Measurements from ENCODE around the gene MYPN. TPM values are rescaled to one million over a fixed set of nuclear protein-coding genes. Genes with fewer than 3 reads are reported as not detected.
A peak's percentile ranks its signal among the peaks of the same experiment; 100 is the strongest.
"Not testable (repeated sequence)": the region's sequence is repeated elsewhere in the genome, so short reads cannot be mapped to it uniquely, and the experiment has no call there.

MYPN gene
- polyA plus RNA-seq (ENCODE audit: insufficient read length in 3 of 3), result under 1 TPM; 0.04 to 0.10 (median 0.08) TPM

- no peak for DNase-seq (ENCODE audit: low read depth in 3 of 3, low spot score in 2 of 3)
Measured at GRCh38 chr10:68109331-68109730, at the start of gene MYPN. Gene MYPN, plus strand, starts transcription at chr10:68109488. Its CDS starts 11,951 bp downstream, at chr10:68121439.

DNA sequence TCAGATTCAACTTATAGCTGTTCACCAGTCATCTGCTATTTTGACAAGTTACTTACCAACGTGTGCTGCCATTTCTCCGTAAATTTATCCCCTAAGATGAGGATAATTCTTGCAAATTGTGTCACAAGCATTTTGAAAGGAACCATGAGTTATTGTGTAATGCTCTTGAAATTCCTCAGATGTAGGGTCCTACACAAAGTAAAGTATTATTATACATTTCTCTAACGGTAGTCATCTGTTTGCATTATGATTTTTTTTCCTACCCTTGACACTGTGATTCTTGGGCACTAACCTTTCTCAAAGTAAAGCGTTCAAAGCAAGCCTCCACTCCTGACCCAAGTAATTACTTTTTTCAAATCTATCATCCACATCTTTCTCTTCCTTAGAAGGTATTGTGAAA lies 42.3 kb upstream of the MYPN start:
- DNase-seq (ENCODE audit: low read depth in 3 of 3, low spot score in 2 of 3), result no peak

DNA sequence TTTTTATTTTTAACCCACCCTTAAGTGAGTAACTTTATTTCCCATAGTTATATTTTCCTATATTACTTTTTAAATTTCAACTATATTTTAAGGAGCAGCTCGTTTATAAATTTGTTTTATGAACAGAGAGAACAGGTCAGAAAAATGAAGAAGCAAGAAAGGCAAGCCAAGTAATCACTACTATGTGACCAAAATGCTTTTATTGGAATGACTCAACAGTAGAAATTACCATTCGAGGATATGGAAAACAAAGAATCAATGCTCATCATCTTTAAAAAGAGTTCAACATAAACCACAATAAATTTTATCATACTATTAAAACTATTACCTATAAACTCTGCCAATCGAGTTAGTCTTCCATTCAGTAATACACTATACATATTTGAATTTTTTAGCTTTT lies 41.8 kb upstream of the MYPN start:
- no peak for DNase-seq (ENCODE audit: low read depth in 3 of 3, low spot score in 2 of 3)

GRCh38 chr10:68073631-68074030 lies 35.7 kb upstream of the MYPN start:
- no peak for DNase-seq (ENCODE audit: low read depth in 3 of 3, low spot score in 2 of 3)

DNA sequence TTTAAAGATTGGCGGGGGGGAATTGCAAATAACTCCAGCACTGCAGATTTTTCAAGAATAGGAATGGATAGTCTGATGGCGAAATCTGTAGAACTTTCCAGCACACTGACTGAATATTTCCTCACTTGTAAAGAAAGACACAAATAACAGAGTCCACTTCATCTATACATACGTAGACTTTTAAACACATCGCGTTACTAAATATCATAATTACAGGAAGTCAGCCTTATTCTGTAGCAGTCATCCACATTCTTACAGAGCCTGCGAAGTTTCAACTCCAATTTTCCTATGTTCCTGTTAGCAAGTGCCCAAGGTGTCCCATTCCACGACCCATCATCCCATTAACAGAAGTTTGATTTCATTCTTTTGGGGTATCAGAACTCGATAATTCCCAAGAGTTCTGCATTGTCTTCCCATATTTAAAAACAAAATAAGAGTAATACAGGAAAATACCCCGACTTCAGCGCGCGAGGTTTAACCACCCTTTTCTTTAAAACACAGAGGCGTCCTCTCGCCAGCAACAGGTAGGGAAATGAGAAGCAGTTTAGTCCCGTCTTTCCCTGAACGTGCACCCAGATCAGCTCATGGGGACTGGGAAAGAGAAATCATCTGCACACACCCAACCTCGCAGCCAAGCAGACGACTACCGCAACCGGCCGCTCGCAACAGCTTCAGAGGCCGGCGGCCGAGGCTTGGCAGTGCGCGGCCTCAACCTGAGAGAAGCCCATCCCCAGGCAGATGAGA lies 35.1 kb upstream of the MYPN start:
- DNase-seq (ENCODE audit: low read depth in 3 of 3, low spot score in 2 of 3), result peak in 2 of 3 donors; percentile 13 to 16

DNA sequence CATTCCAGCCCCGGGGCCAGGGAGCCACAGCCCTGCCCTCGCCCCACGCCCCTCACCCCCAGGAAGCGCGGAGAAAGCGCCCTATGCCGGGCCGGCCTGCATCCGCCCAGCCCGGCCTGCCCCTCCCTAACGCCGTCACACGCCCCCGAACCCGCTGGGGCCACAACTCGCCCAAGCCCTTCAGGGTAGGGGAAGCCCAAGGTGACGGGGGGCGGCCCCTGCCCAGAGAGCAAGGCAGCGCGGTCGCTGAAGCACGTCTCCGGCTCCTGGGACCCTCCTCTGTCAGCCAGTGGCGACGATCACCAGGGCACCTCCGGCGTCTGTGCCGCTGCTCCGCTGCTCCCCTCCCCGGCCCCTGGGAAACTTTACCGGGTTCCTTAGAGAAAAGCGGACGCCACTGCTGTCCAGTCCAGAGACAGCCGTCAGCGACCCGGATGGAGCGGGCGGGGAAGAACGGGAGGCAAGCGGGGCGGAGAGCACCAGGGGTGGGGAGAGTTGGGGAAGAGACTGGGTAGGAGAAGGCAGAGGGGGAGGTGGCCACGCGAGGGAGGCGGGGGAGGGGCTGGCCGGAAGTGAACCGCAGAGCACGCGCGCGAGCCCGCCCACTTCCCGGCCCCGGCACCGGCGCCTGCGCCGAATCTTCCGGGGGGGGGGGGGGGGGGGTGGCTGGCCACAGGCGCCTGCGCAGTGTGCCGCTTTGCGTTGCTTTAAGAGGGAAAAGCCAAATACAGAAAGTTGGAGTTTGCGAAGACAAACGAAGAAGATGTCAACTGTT lies 34.3 kb upstream of the MYPN start, which contains the start of gene HERC4:
Gene HERC4, minus strand, starts transcription at position 509 of the 775 bp plus-strand sequence. CDS start 2,175 bp downstream, outside the sequence.
- peak; percentile 68 to 87 (median 85) for DNase-seq (ENCODE audit: low read depth in 3 of 3, low spot score in 2 of 3)

GRCh38 chr10:68075550-68076004 lies 33.7 kb upstream of the MYPN start:
- no peak for DNase-seq (ENCODE audit: low read depth in 3 of 3, low spot score in 2 of 3)

GRCh38 chr10:68076081-68076480 lies 33.2 kb upstream of the MYPN start:
- not testable (repeated sequence) for DNase-seq (ENCODE audit: low read depth in 3 of 3, low spot score in 2 of 3)

- no peak for DNase-seq (ENCODE audit: low read depth in 3 of 3, low spot score in 2 of 3)
Measured at GRCh38 chr10:68077026-68077425, 32.3 kb upstream of the MYPN start.

- DNase-seq (ENCODE audit: low read depth in 3 of 3, low spot score in 2 of 3), result no peak
Measured at GRCh38 chr10:68079434-68079833, 29.9 kb upstream of the MYPN start.

GRCh38 chr10:68080853-68081431 lies 28.3 kb upstream of the MYPN start:
- no peak for DNase-seq (ENCODE audit: low read depth in 3 of 3, low spot score in 2 of 3)

- no peak for DNase-seq (ENCODE audit: low read depth in 3 of 3, low spot score in 2 of 3)
Measured at GRCh38 chr10:68081916-68082315, 27.4 kb upstream of the MYPN start.

DNA sequence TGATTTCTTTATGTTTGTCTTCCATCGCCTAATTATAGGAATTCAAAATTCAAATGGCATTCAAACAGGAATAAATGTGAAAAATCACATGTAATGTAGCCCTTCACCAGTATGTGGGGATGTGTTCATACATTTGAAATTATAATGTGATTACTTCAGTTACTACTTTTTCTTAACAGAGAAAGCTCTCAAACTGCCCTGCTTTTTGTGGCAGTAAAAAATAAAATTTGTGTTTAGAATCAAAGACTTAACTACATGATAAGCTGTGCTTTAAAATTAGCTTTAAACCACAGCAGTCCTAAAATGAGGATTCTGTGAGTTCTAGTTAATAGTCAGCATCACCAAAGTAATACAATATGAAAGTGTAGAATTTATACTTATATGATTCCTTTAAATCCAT lies 26.4 kb upstream of the MYPN start:
- DNase-seq (ENCODE audit: low read depth in 3 of 3, low spot score in 2 of 3), result no peak

DNA sequence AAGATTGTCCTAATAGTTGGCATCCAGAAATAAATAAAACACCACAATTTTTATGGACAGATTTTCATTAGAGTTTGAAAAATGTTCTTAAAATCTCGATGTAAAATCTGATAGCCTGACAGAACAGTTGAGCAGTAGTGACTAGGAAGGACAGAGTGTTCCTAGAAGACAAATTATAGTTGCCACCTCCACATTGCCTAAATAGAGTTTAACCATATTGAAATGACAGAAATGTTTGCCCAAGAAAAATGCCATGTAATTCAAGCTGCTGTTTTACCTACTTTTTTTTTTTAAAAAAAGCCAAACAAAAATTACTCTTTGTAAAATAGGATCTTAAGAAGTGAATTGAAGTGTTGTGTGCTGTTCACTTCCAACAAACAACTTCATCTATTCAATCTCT lies 25.3 kb upstream of the MYPN start:
- DNase-seq (ENCODE audit: low read depth in 3 of 3, low spot score in 2 of 3), result no peak

DNA sequence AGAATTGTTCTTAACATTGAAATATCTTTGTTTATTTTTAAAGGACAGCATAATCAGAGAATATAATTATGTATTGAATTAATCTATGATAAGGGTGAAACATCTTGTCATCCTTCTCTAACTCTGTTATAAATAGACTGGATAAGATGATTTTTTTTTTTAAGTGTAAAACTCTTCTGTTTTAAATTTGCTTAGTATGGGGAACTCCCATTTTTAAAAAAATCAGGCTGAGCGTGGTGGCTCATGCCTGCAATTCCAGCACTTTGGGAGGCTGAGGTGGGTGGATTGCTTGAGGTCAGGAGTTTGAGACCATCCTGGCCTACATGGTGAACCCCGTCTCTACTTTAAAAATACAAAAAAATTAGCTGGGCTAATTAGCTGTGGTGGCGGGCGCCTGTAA lies 24.8 kb upstream of the MYPN start:
- DNase-seq (ENCODE audit: low read depth in 3 of 3, low spot score in 2 of 3), result no peak

- no peak for DNase-seq (ENCODE audit: low read depth in 3 of 3, low spot score in 2 of 3)
Measured at GRCh38 chr10:68086011-68086410, 23.3 kb upstream of the MYPN start.

DNA sequence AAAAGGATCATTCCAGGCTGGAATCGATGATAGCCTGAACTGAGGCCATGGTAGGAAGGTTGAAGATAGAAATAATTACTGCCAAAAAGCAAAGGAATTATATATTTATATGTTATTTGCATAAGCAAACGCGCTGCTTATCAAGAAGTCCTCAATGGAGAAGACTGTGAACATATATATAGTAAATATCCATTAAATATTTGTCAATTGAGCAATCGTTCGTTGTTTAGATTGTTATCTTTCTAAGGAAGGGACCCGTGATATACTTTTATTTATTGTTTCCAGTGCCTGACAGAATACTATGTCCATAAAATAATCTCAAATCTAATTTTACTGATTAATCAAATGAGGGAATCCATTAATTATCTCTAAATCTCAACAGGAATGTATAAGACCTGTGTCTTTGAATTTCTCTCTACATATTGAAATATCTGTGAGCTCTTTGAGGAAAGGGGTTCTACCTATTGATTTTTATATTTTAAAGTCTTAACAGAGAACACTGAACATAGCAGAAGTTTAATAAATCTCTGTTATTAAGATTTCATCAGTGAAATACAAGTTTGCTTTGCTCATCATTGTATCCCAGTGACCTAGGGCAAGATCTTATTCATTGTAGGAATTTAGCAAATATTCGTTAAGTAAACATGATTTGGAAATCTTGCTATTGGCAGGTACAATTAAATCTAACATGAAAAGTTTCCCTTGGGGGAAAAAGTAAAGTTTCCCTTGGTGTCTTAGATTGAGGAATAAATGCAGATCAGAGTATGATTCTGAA lies 22.2 kb upstream of the MYPN start:
- DNase-seq (ENCODE audit: low read depth in 3 of 3, low spot score in 2 of 3), result no peak

- DNase-seq (ENCODE audit: low read depth in 3 of 3, low spot score in 2 of 3), result no peak
Measured at GRCh38 chr10:68087685-68088401, 21.4 kb upstream of the MYPN start.

DNA sequence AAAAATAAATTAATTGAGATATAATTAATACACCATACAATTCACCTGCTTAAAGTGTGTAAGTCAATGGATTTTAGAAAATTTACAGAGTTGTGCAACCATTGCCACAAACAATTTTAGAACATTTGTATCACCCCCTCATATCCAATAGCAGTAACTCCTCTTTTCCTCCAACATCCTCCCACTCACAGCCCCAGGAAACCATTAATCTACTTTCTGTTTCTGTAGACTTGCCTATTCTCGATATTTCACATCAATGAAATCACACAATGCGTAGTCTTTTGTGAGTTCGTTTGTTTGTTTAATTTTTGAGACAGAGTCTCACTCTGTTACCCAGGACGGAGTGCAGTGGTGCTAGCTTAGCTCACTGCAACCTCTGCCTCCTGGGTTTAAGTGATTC lies 20.5 kb upstream of the MYPN start:
- no peak for DNase-seq (ENCODE audit: low read depth in 3 of 3, low spot score in 2 of 3)

- no peak for DNase-seq (ENCODE audit: low read depth in 3 of 3, low spot score in 2 of 3)
Measured at GRCh38 chr10:68090586-68090985, 18.7 kb upstream of the MYPN start.

Data from right renal cortex interstitium (tissue), 3 donors.